GM12878 (cell line): ENCODE results near the gene RTN4.

ENCODE experiments used
- ASH2L ChIP-seq: fragments of 300-600, 200-600 bp; sonication (generic); IDR thresholded peaks from 2 replicates; pipeline ENCODE4 v1.6.1; 2017; ENCODE audit warnings: low read depth, mild to moderate bottlenecking, borderline replicate concordance
- BRCA1 ChIP-seq: IDR thresholded peaks from 2 replicates; pipeline ENCODE4 v1.6.1; 2011; ENCODE audit warnings: low read depth, low read length, improper control_type of control experiment
- EZH2 ChIP-seq: IDR thresholded peaks from 2 replicates; pipeline ENCODE4 v1.6.1; 2012; ENCODE audit warnings: low read depth, mild to moderate bottlenecking, control low read depth, inconsistent platforms, low read length, borderline replicate concordance; ENCODE audit not compliant: control insufficient read depth
- POLR2A ChIP-seq: IDR thresholded peaks from 2 replicates; pipeline ENCODE4 v1.6.1; 2011; ENCODE audit warnings: low read depth, mild to moderate bottlenecking, low read length
- RAD21 ChIP-seq: IDR thresholded peaks from 2 replicates; pipeline ENCODE4 v1.6.1; 2011; ENCODE audit warnings: mild to moderate bottlenecking, low read depth, low read length, moderate library complexity; ENCODE audit not compliant: insufficient read depth
- ZSCAN29 ChIP-seq: fragments of 450-650 bp; IDR thresholded peaks from 2 replicates; pipeline ENCODE4 v1.6.1; 2017; ENCODE audit warnings: mild to moderate bottlenecking, moderate library complexity
- TF ChIP-seq, protein P1 (sequence below), 3 experiments: IDR thresholded peaks in 2 of 3; conservative IDR thresholded peaks in 1 of 3; 2 replicates each; pipeline ENCODE4 v1.5.1; 2011; ENCODE audit warnings: low read depth in 3 of 3, low read length in 3 of 3, mild to moderate bottlenecking in 3 of 3, control low read depth in 2 of 3, moderate library complexity in 2 of 3, inconsistent platforms in 1 of 3, mixed read lengths in 1 of 3; ENCODE audit not compliant: control insufficient read depth in 2 of 3, insufficient read depth in 1 of 3; ENCODE audit errors: extremely low read depth in 1 of 3
- TF ChIP-seq, protein P2 (sequence below): IDR thresholded peaks from 2 replicates; pipeline ENCODE4 v1.6.1; 2012; ENCODE audit warnings: low read depth, low read length, improper control_type of control experiment

DNA sequence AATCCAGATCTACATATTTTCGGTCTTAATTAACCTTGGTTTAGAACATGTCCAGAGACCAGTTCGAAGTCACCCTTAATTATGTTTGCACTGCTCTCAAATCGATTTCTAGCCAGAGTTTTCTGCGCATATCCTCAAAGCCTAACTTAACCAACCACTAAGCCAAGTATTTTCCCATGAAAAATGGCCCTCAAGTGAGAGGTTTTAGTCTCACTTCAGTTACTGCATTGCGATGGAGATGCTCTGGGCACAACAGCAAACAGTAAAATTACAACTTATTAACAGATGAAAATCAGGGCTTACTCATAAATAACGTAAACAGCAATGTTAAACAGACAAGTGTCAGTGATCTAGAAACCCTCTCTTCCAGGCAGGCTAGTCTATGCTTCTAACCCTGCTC lies 4.5 kb downstream of the RTN4 start:
- TF ChIP-seq ASH2L (no peak), BRCA1 (no peak), ZSCAN29 (no peak), RAD21 (no peak), POLR2A (no peak), EZH2 (no peak)
- TF ChIP-seq, protein P1, sequence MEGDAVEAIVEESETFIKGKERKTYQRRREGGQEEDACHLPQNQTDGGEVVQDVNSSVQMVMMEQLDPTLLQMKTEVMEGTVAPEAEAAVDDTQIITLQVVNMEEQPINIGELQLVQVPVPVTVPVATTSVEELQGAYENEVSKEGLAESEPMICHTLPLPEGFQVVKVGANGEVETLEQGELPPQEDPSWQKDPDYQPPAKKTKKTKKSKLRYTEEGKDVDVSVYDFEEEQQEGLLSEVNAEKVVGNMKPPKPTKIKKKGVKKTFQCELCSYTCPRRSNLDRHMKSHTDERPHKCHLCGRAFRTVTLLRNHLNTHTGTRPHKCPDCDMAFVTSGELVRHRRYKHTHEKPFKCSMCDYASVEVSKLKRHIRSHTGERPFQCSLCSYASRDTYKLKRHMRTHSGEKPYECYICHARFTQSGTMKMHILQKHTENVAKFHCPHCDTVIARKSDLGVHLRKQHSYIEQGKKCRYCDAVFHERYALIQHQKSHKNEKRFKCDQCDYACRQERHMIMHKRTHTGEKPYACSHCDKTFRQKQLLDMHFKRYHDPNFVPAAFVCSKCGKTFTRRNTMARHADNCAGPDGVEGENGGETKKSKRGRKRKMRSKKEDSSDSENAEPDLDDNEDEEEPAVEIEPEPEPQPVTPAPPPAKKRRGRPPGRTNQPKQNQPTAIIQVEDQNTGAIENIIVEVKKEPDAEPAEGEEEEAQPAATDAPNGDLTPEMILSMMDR (IDR thresholded peaks at IDR 0.05 in 2 of 3, conservative IDR thresholded peaks at IDR 0.05 in 1 of 3; ENCODE audit: control insufficient read depth in 2 of 3, extremely low read depth in 1 of 3, insufficient read depth in 1 of 3, low read depth in 3 of 3, low read length in 3 of 3), result no peak
- TF ChIP-seq, protein P2, sequence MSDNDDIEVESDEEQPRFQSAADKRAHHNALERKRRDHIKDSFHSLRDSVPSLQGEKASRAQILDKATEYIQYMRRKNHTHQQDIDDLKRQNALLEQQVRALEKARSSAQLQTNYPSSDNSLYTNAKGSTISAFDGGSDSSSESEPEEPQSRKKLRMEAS, result no peak
